ENCODE measurements around the gene RRAS2.

DNA sequence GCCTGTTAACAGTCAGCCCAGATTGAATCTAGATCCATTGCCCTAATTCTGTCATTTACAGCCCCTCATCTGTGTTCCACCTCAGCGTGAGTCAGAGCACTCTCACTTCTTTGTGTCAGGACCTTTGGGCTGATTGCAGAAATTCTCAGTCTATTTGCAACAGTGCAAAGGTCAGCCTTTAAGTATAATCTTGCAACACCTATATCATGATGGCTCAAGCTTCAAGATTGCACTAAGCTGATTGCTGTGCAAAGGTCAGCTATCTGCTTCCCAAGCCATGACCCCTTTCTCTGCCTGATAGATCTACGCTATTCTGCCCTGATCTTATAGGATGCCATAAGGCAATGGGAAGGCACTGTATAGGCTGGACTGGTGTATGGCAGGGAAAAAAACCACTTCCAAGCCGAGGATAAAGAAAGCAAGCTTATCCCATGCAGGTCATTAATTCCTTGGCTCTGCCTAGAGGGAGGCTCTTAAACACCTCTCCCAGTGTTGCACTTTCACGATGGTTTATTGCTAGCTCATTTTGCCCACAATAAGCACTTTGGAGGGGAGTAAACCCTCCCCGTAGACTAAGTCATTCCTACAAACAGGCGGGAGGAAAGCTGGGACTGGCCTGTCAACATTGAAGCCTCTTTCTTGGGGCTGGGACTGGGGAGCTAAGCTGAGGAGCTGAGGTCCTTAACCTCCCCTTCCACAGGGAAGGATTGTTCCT, 100.6 kb downstream of the RRAS2 start:
- TF ChIP-seq, protein P1, sequence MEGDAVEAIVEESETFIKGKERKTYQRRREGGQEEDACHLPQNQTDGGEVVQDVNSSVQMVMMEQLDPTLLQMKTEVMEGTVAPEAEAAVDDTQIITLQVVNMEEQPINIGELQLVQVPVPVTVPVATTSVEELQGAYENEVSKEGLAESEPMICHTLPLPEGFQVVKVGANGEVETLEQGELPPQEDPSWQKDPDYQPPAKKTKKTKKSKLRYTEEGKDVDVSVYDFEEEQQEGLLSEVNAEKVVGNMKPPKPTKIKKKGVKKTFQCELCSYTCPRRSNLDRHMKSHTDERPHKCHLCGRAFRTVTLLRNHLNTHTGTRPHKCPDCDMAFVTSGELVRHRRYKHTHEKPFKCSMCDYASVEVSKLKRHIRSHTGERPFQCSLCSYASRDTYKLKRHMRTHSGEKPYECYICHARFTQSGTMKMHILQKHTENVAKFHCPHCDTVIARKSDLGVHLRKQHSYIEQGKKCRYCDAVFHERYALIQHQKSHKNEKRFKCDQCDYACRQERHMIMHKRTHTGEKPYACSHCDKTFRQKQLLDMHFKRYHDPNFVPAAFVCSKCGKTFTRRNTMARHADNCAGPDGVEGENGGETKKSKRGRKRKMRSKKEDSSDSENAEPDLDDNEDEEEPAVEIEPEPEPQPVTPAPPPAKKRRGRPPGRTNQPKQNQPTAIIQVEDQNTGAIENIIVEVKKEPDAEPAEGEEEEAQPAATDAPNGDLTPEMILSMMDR (tag by site-specific recombination; IDR thresholded peaks at IDR 0.05) = no peak
- TF ChIP-seq ZNF560 (tag by site-specific recombination; IDR thresholded peaks at IDR 0.05; ENCODE audit: borderline replicate concordance) (no peak), PBX3 (CRISPR knock-in tag; IDR thresholded peaks at IDR 0.05) (no peak), TCF7L2 (IDR thresholded peaks at IDR 0.05; ENCODE audit: borderline replicate concordance, low read depth, low read length) (no peak), ZNF76 (tag by site-specific recombination; IDR thresholded peaks at IDR 0.05; ENCODE audit: borderline replicate concordance, low read depth) (no peak), ZNF843 (tag by site-specific recombination; IDR thresholded peaks at IDR 0.05) (no peak), ZNF175 (tag by site-specific recombination; IDR thresholded peaks at IDR 0.05) (no peak), ZNF274 (IDR thresholded peaks at IDR 0.05; ENCODE audit: low read length) (no peak), ZNF274 (tag by site-specific recombination; IDR thresholded peaks at IDR 0.05; ENCODE audit: borderline replicate concordance) (no peak), ZBTB17 (tag by site-specific recombination; IDR thresholded peaks at IDR 0.05) (no peak), ZFP3 (tag by site-specific recombination; IDR thresholded peaks at IDR 0.05; ENCODE audit: low read depth) (no peak)
- TF ChIP-seq, protein P2, sequence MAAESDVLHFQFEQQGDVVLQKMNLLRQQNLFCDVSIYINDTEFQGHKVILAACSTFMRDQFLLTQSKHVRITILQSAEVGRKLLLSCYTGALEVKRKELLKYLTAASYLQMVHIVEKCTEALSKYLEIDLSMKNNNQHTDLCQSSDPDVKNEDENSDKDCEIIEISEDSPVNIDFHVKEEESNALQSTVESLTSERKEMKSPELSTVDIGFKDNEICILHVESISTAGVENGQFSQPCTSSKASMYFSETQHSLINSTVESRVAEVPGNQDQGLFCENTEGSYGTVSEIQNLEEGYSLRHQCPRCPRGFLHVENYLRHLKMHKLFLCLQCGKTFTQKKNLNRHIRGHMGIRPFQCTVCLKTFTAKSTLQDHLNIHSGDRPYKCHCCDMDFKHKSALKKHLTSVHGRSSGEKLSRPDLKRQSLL (tag by site-specific recombination; IDR thresholded peaks at IDR 0.05) = no peak
- TF ChIP-seq, protein P3, sequence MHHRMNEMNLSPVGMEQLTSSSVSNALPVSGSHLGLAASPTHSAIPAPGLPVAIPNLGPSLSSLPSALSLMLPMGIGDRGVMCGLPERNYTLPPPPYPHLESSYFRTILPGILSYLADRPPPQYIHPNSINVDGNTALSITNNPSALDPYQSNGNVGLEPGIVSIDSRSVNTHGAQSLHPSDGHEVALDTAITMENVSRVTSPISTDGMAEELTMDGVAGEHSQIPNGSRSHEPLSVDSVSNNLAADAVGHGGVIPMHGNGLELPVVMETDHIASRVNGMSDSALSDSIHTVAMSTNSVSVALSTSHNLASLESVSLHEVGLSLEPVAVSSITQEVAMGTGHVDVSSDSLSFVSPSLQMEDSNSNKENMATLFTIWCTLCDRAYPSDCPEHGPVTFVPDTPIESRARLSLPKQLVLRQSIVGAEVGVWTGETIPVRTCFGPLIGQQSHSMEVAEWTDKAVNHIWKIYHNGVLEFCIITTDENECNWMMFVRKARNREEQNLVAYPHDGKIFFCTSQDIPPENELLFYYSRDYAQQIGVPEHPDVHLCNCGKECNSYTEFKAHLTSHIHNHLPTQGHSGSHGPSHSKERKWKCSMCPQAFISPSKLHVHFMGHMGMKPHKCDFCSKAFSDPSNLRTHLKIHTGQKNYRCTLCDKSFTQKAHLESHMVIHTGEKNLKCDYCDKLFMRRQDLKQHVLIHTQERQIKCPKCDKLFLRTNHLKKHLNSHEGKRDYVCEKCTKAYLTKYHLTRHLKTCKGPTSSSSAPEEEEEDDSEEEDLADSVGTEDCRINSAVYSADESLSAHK (tag by site-specific recombination; IDR thresholded peaks at IDR 0.05) = no peak
